SK-N-MC (cell line): ENCODE results near the gene MTA2.

ENCODE experiments used
- EZH2 ChIP-seq: fragments of 200-600 bp; sonication (generic); IDR thresholded peaks from one replicate; pipeline ENCODE4 v1.6.1; 2017; ENCODE audit warnings: antibody characterized with exemption
- FOXP2 ChIP-seq: optimal IDR thresholded peaks from 2 replicates; pipeline ENCODE3; 2011; ENCODE audit warnings: mild to moderate bottlenecking, moderate library complexity; ENCODE audit not compliant: insufficient read depth; ENCODE audit errors: extremely low read length, control extremely low read depth
- POLR2AphosphoS5 ChIP-seq: IDR thresholded peaks from 2 replicates; pipeline ENCODE4 v1.6.1; 2012; ENCODE audit warnings: mild to moderate bottlenecking, low read depth, low read length, borderline replicate concordance

- no peak for TF ChIP-seq EZH2
- TF ChIP-seq POLR2AphosphoS5 = no peak
- TF ChIP-seq FOXP2 = no peak
Observed at GRCh38 chr11:62560566-62561103, 41.0 kb downstream of the MTA2 start.
